SU-DHL-6 (cell line): ENCODE measurements around the gene OR2T29.
"Not testable (repeated sequence)": the region's sequence is repeated elsewhere in the genome, so short reads cannot be mapped to it uniquely, and the experiment has no call there.

Experiments used
- H2AFZ ChIP-seq: fragments of 200-600 bp; sonication (generic); 2 replicates; pipeline ENCODE4 v1.6.1; 2014; ENCODE audit warnings: low read depth, mild to moderate bottlenecking, moderate library complexity, mixed read lengths, antibody characterized with exemption, low read length; ENCODE audit not compliant: severe bottlenecking
- H3F3A ChIP-seq: fragments of 200-600 bp; shearing (Covaris generic); 2 replicates; pipeline ENCODE4 v1.6.0; 2016; ENCODE audit warnings: antibody characterized with exemption, mild to moderate bottlenecking; ENCODE audit not compliant: insufficient read depth
- H3K27ac ChIP-seq: fragments of 200-600 bp; sonication (generic); 2 replicates; pipeline ENCODE4 v1.5.1; 2016; ENCODE audit warnings: low read depth, mild to moderate bottlenecking, low read length, moderate library complexity, mixed read lengths
- H3K27me3 ChIP-seq: fragments of 200-600 bp; sonication (generic), shearing (Covaris generic); 2 replicates; pipeline ENCODE4 v1.6.0; 2014; ENCODE audit warnings: mild to moderate bottlenecking, low read length
- H3K36me3 ChIP-seq: fragments of 200-600 bp; sonication (generic); 2 replicates; pipeline ENCODE4 v1.6.1; 2014; ENCODE audit warnings: mild to moderate bottlenecking, low read length, mixed read lengths
- H3K4me2 ChIP-seq: fragments of 300-600, 200-600 bp; shearing (Covaris generic), sonication (generic); 2 replicates; pipeline ENCODE4 v1.6.0; 2014; ENCODE audit warnings: low read length, low read depth, mild to moderate bottlenecking; ENCODE audit not compliant: poor library complexity, severe bottlenecking
- H3K4me3 ChIP-seq: fragments of 200-600 bp; sonication (generic); 2 replicates; pipeline ENCODE4 v1.5.1; 2014; ENCODE audit warnings: antibody characterized with exemption, low read length, mild to moderate bottlenecking, mixed read lengths; ENCODE audit not compliant: insufficient read depth, poor library complexity, severe bottlenecking
- H3K79me2 ChIP-seq: fragments of 200-600 bp; sonication (generic); 2 replicates; pipeline ENCODE4 v1.6.1; 2014; ENCODE audit warnings: mild to moderate bottlenecking, low read length, moderate library complexity; ENCODE audit not compliant: insufficient read depth
- H3K9ac ChIP-seq: fragments of 200-600 bp; sonication (generic); 2 replicates; pipeline ENCODE4 v1.7.0; 2014; ENCODE audit warnings: mild to moderate bottlenecking, low read length
- H3K9me2 ChIP-seq: fragments of 200-600 bp; sonication (generic); replicated peaks from 2 replicates; pipeline ENCODE4 v1.6.1; 2014; ENCODE audit warnings: low read length; ENCODE audit not compliant: insufficient read depth
- H3K9me3 ChIP-seq: fragments of 200-600 bp; sonication (generic); 2 replicates; pipeline ENCODE4 v1.6.1; 2014; ENCODE audit warnings: low read length, mixed read lengths; ENCODE audit not compliant: insufficient read depth
- H4K20me1 ChIP-seq: fragments of 200-600 bp; sonication (generic); 2 replicates; pipeline ENCODE4 v1.6.1; 2014; ENCODE audit warnings: low read depth, mild to moderate bottlenecking, antibody characterized with exemption, low read length, moderate library complexity, mixed read lengths
- EZH2phosphoT487 ChIP-seq: fragments of 200-600 bp; sonication (generic), shearing (Covaris generic); conservative IDR thresholded peaks from 2 replicates; pipeline ENCODE4 v1.6.1; 2018; ENCODE audit warnings: mild to moderate bottlenecking, antibody characterized with exemption, low read length, moderate library complexity, mixed read lengths
- TF ChIP-seq, protein P1 (sequence below): fragments of 200-600 bp; sonication (generic); IDR thresholded peaks from one replicate; pipeline ENCODE4 v1.5.1; 2017; ENCODE audit warnings: antibody characterized with exemption, mild to moderate bottlenecking, low read length, moderate library complexity; ENCODE audit not compliant: insufficient read depth, poor library complexity, severe bottlenecking

OR2T29 gene

DNA sequence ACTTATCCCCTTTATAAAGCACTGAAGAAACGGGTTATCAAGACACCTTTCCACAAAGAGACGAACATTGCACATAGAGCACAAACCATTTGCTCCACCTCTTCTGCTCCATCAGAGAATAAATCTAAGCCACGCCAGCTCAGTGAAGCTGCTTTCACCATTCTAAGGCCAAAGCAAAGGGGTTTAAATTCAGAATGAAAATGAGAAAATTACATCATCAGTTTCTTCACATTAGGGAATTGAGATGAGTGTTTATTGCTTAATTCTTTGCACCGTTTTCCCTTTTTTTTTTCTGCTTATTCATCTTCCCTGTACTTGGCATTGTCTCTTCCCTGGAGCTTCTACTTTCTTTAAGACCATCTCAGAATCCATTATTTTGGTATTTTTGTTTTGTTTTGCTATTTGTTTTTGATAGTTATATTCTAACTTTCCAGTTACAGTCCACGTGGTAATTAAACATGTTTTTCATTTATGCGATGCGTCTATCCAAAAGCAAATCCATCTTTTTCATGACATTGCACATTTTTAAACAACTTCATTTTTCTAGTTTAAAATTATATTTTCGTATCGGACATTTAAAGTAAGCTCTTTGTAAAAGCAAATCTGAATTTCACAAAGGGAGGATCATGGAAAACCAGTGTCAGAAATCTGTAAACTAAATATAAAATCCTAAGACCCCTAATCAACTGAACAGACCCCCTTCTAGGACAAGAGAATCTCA is 13.8 kb upstream of the OR2T29 start:
- H3K4me2 ChIP-seq: no peak overlapping the region
- no peaks in the 10 kb centered on the region for H3K36me3 ChIP-seq
- no peaks in the 10 kb centered on the region for H3K9me3 ChIP-seq
- no peak overlapping the region for H3K9ac ChIP-seq
- no peaks in the 10 kb centered on the region for H3K27me3 ChIP-seq
- H2AFZ ChIP-seq: no peak overlapping the region
- no peak overlapping the region for H3K4me3 ChIP-seq
- no peak for TF ChIP-seq EZH2phosphoT487
- TF ChIP-seq, protein P1, sequence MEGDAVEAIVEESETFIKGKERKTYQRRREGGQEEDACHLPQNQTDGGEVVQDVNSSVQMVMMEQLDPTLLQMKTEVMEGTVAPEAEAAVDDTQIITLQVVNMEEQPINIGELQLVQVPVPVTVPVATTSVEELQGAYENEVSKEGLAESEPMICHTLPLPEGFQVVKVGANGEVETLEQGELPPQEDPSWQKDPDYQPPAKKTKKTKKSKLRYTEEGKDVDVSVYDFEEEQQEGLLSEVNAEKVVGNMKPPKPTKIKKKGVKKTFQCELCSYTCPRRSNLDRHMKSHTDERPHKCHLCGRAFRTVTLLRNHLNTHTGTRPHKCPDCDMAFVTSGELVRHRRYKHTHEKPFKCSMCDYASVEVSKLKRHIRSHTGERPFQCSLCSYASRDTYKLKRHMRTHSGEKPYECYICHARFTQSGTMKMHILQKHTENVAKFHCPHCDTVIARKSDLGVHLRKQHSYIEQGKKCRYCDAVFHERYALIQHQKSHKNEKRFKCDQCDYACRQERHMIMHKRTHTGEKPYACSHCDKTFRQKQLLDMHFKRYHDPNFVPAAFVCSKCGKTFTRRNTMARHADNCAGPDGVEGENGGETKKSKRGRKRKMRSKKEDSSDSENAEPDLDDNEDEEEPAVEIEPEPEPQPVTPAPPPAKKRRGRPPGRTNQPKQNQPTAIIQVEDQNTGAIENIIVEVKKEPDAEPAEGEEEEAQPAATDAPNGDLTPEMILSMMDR: no peak
- no peaks in the 10 kb centered on the region for H4K20me1 ChIP-seq
- H3K9me2 ChIP-seq: no peaks in the 10 kb centered on the region
- no peaks in the 10 kb centered on the region for H3F3A ChIP-seq
- H3K79me2 ChIP-seq: no peaks in the 10 kb centered on the region
- no peak overlapping the region for H3K27ac ChIP-seq

DNA sequence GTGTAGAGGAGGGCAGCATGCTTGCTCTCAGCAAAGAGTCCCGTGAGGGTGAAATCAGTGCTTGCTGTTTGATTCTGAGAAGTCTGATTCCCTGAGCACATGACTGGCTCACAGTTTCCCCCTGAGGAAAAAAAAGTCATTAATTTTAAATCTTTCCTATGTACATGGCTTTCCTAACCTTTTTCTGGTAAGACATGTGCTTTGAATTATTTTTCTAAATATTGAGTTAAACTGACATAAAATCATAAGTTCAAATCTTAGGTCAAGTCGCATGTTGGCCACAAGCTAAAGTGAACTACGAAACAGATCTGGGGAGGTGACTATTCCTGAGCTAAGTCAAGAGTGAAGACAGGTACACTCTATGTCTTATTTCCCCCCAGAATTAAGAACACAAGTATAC is 12.1 kb upstream of the OR2T29 start, which contains the start of gene OR2T34:
Gene OR2T34 (minus strand): TSS at position 101 of the 400 bp plus-strand sequence. CDS start 0 bp downstream, at position 101.
- not testable (repeated sequence) for H3K9me3 ChIP-seq, H3K27ac ChIP-seq, H4K20me1 ChIP-seq, H3K9ac ChIP-seq, H2AFZ ChIP-seq, H3K36me3 ChIP-seq, H3F3A ChIP-seq, H3K4me3 ChIP-seq, H3K27me3 ChIP-seq, H3K4me2 ChIP-seq, H3K9me2 ChIP-seq, H3K79me2 ChIP-seq

DNA sequence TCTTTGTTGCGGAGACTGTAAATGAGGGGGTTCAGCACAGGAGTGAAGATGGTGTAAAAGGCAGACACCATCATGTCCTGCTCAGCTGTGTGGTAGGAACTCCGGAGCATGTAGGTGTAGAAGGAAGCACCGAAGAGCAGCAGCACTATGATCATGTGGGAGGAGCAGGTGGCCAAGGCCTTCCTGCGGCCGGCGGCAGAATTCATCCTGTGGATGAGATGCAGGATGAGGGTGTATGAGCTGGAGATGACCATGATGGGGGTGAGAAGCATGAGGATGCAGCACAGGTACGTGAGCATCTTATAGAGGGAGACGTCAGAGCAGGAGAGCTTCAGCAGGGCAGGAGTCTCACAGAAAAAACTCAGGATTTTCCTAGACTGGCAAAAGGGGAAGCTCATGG is 11.3 kb upstream of the OR2T29 start:
- not testable (repeated sequence) for H2AFZ ChIP-seq, H3K4me2 ChIP-seq, H3K27ac ChIP-seq, H3K9me2 ChIP-seq, H4K20me1 ChIP-seq, H3K4me3 ChIP-seq, H3K9ac ChIP-seq, H3K9me3 ChIP-seq, H3K27me3 ChIP-seq, H3K36me3 ChIP-seq, H3K79me2 ChIP-seq, H3F3A ChIP-seq

DNA sequence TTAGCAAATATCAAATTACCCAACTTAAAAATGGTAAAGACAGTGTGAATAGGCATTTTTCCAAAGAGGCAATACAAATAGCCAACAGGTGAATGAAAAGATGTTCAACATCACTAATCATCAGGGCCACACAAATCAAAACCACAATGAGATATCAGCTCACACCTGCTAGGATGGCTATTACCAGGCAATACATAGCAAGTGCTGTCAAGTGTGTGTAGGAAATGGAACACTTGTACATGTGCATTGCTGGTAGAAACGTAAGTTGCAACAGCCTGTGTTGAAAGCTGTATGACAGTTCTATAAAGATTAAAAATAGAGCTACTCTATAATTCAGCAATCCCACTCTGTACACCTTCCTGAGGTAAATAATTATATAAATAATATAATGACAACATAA is 9.5 kb upstream of the OR2T29 start:
- not testable (repeated sequence) for H3K9ac ChIP-seq, H3K27ac ChIP-seq, H3K9me3 ChIP-seq, H3K9me2 ChIP-seq, H2AFZ ChIP-seq, H3K36me3 ChIP-seq, H3K4me2 ChIP-seq, H4K20me1 ChIP-seq, H3K4me3 ChIP-seq, H3K27me3 ChIP-seq, H3F3A ChIP-seq, H3K79me2 ChIP-seq

DNA sequence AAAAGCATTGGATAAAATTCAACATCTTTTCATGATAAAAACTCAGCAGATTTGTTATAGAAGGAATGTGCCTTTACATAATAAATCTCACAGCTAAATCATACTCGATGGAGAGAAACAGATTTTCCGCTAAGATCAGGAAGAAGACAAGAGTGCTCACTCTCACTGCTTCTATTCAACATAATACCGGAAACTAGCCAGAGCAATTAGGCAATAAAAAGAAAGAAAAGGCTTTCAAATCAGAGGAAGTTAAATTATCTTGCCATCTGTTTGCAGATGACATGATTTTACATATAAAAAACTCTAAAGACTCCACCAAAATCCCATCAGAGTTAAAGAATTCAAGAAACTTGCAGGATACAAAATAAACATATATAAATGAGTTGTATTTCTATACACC is 8.2 kb upstream of the OR2T29 start:
- H3K79me2 ChIP-seq, H3K9ac ChIP-seq, H3K4me2 ChIP-seq: not testable (repeated sequence)

DNA sequence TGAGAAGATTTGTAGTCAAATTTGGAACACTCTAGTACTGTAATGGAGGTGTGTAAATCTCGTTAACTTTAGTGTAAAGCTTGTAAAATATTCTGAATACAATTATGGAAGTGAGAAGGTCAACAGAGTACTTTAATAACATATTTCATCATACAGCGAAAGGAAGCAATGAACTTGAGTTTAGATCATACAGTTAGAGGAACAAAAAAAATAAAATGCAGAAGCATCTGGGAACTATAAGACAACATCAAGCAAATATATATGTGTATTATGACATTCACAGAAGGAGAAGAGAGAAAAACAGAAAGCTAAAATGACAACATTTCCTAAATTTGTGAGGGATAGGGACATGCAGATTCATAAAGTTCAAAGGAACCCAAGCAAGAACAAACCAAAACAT is 6.5 kb upstream of the OR2T29 start:
- H2AFZ ChIP-seq, H4K20me1 ChIP-seq, H3K4me2 ChIP-seq, H3F3A ChIP-seq, H3K4me3 ChIP-seq, H3K36me3 ChIP-seq, H3K27ac ChIP-seq, H3K9ac ChIP-seq, H3K9me2 ChIP-seq, H3K27me3 ChIP-seq, H3K79me2 ChIP-seq, H3K9me3 ChIP-seq: not testable (repeated sequence)

More for the DNA sequence above, 8.2 kb upstream of the OR2T29 start:
- H3K9me2 ChIP-seq, H3F3A ChIP-seq, H3K36me3 ChIP-seq, H3K27me3 ChIP-seq, H3K27ac ChIP-seq, H2AFZ ChIP-seq, H4K20me1 ChIP-seq, H3K4me3 ChIP-seq, H3K9me3 ChIP-seq: not testable (repeated sequence)

DNA sequence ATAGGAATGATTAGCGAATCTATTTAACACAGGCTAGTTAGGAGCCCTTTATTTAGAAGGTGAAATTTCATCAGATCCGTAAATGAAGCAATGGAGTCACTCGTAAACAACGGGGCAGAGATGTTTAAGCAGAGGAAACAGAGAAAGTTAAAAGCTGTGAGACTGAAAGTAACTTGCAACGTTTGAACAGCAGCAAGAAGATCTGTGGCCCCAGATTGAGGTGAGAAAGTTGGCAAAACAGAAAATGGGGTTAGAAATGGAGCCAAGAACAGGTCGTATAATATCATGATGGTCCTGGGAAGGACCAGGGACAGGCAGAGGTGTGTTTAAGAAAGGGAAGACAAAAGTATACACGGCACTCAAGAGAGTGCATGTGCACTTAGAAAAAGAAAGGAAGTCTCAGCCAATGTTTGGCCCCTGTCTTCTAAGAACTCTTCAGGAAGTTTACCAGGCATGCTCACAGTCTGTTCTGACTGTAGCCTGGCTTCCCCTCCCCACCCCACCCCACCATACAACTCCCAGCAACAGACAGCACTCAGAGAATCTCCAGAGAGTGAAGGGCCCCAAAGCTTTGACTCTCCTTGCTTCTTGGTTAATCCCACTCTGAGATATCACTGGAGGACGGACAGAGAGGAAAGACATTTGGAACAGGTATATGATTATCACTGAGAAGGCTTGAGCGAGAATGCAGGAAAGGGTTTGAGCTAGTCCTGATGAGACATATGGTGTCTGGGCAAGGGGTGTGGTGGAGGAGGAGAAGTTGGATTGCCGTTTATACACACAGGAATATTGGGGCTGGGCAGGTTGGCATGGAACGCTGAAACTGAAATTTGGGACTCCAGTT is 3.2 kb upstream of the OR2T29 start:
- H3K9me2 ChIP-seq, H3K4me3 ChIP-seq, H3K9ac ChIP-seq, H3K27ac ChIP-seq, H3K27me3 ChIP-seq, H3K36me3 ChIP-seq, H2AFZ ChIP-seq, H4K20me1 ChIP-seq, H3K79me2 ChIP-seq, H3K9me3 ChIP-seq, H3F3A ChIP-seq, H3K4me2 ChIP-seq: not testable (repeated sequence)
